H1 (cell line): ENCODE results near the gene HSD11B1. TPM values are rescaled to one million over a fixed set of nuclear protein-coding genes. Genes with fewer than 3 reads are reported as not detected.

Source experiments
- CTCF ChIA-PET: fragments of 300-600 bp; sonication (Branson Sonifier 250); formaldehyde crosslinking; loops from one replicate; lab custom pipeline; 2021; ENCODE audit not compliant: partially characterized antibody; lab: Charles Lee
- POLR2A ChIA-PET: fragments of 300-600 bp; sonication (Branson Sonifier 250); formaldehyde crosslinking; loops from one replicate; lab custom pipeline; 2021; ENCODE audit warnings: inconsistent platforms; ENCODE audit not compliant: partially characterized antibody; lab: Charles Lee
- DNase-seq, 2 experiments: peaks; one replicate each; pipeline versions ENCODE4 v3.0.0 to v3.0.0-alpha.2; 2010 to 2022; ENCODE audit warnings: low spot score in 2 of 2, low read depth in 1 of 2, mixed read lengths in 1 of 2
- FAIRE-seq: peaks from 2 replicates; lab custom pipeline; 2011; peaks lifted over from hg19 to GRCh38; lab: Jason Lieb, UNC
- H2AFZ ChIP-seq: 2 replicates; pipeline ENCODE4 v1.8.1; 2012; ENCODE audit warnings: low read length, inconsistent platforms
- H2AK5ac ChIP-seq: 2 replicates; pipeline ENCODE4 v1.6.1; 2013; ENCODE audit warnings: low read depth, low read length
- H2BK120ac ChIP-seq: replicated peaks from 2 replicates; pipeline ENCODE3; 2013; ENCODE audit warnings: low read depth, low read length, inconsistent platforms
- H2BK12ac ChIP-seq: 2 replicates; pipeline ENCODE4 v1.6.1; 2013; ENCODE audit warnings: low read depth, low read length
- H2BK15ac ChIP-seq: 2 replicates; pipeline ENCODE4 v1.6.1; 2013; ENCODE audit warnings: low read length
- H2BK20ac ChIP-seq: 2 replicates; pipeline ENCODE4 v1.6.1; 2013; ENCODE audit warnings: low read length
- H2BK5ac ChIP-seq: 2 replicates; pipeline ENCODE4 v1.6.1; 2013; ENCODE audit warnings: low read depth, low read length
- H3K14ac ChIP-seq: 2 replicates; pipeline ENCODE4 v1.6.1; 2013; ENCODE audit warnings: inconsistent platforms; ENCODE audit not compliant: insufficient read length
- H3K18ac ChIP-seq: 2 replicates; pipeline ENCODE4 v1.6.1; 2013; ENCODE audit warnings: low read length; ENCODE audit errors: extremely low read depth
- H3K23ac ChIP-seq: 2 replicates; pipeline ENCODE4 v1.6.1; 2013; ENCODE audit warnings: inconsistent platforms; ENCODE audit not compliant: insufficient read length
- H3K23me2 ChIP-seq: 2 replicates; pipeline ENCODE4 v1.6.1; 2013; ENCODE audit warnings: low read depth, low read length
- H3K27ac ChIP-seq: 2 replicates; pipeline ENCODE4 v1.6.1; 2011; ENCODE audit warnings: low read depth, low read length, inconsistent platforms
- H3K27me3 ChIP-seq, 4 experiments: replicated peaks in 1 of 4; 1 replicate in 1 of 4; 2 replicates in 3 of 4; pipeline versions ENCODE4 v1.6.1 to v1.8.1; 2011 to 2013; ENCODE audit warnings: low read length in 3 of 4, mild to moderate bottlenecking in 3 of 4, inconsistent platforms in 2 of 4, mixed read lengths in 2 of 4, moderate library complexity in 1 of 4; ENCODE audit not compliant: control insufficient read depth in 3 of 4, insufficient read depth in 3 of 4; ENCODE audit errors: extremely low read depth in 1 of 4
- H3K36me3 ChIP-seq, 4 experiments: 2 replicates each; pipeline versions ENCODE4 v1.6.1 to v1.8.1; 2011 to 2013; ENCODE audit warnings: mild to moderate bottlenecking in 4 of 4, low read length in 3 of 4, moderate library complexity in 2 of 4, control low read depth in 1 of 4, inconsistent platforms in 1 of 4; ENCODE audit not compliant: insufficient read depth in 4 of 4, control insufficient read depth in 2 of 4
- H3K4ac ChIP-seq: replicated peaks from 2 replicates; pipeline ENCODE3; 2013; ENCODE audit warnings: low read length, low read depth, mixed read lengths, inconsistent platforms; ENCODE audit not compliant: insufficient read length
- H3K4me1 ChIP-seq, 4 experiments: replicated peaks in 1 of 4; 1 replicate in 1 of 4; 2 replicates in 3 of 4; pipeline versions ENCODE4 v1.6.1 to v1.8.1; 2011 to 2013; ENCODE audit warnings: low read length in 3 of 4, inconsistent platforms in 2 of 4, mixed read lengths in 1 of 4; ENCODE audit not compliant: insufficient read depth in 4 of 4, control insufficient read depth in 3 of 4
- H3K4me2 ChIP-seq, 2 experiments: 2 replicates each; pipeline versions ENCODE4 v1.6.1 to v1.8.1; 2011 to 2013; ENCODE audit warnings: low read depth in 2 of 2, low read length in 2 of 2, control low read depth in 1 of 2, inconsistent platforms in 1 of 2, mild to moderate bottlenecking in 1 of 2; ENCODE audit not compliant: insufficient read depth in 1 of 2
- H3K4me3 ChIP-seq, 4 experiments: fragments of 200-600, 300-600 bp in 1 of 4; sonication (generic), shearing (Covaris generic), sonication (Bioruptor Twin) in 1 of 4; 2 replicates each; pipeline versions ENCODE4 v1.5.1 to v1.8.1; 2011 to 2016; ENCODE audit warnings: low read length in 4 of 4, low read depth in 3 of 4, control low read depth in 2 of 4, inconsistent platforms in 2 of 4, mild to moderate bottlenecking in 2 of 4, mixed read lengths in 1 of 4, moderate library complexity in 1 of 4; ENCODE audit not compliant: insufficient read depth in 2 of 4; ENCODE audit errors: extremely low read depth in 1 of 4
- H3K56ac ChIP-seq: replicated peaks from 2 replicates; pipeline ENCODE3; 2013; ENCODE audit warnings: low read depth, mild to moderate bottlenecking, mixed read lengths, low read length, inconsistent platforms; ENCODE audit not compliant: insufficient read length
- H3K79me1 ChIP-seq: 2 replicates; pipeline ENCODE4 v1.6.1; 2013; ENCODE audit warnings: low read depth, low read length, control low read depth
- H3K79me2 ChIP-seq, 2 experiments: 2 replicates each; pipeline versions ENCODE4 v1.6.1 to v1.8.1; 2012 to 2013; ENCODE audit warnings: low read length in 2 of 2, mild to moderate bottlenecking in 2 of 2, inconsistent platforms in 1 of 2; ENCODE audit not compliant: insufficient read depth in 2 of 2, control insufficient read depth in 1 of 2
- H3K9ac ChIP-seq, 4 experiments: replicated peaks in 1 of 4; 1 replicate in 1 of 4; 2 replicates in 3 of 4; pipeline versions ENCODE4 v1.6.1 to v1.8.1; 2011 to 2013; ENCODE audit warnings: low read depth in 3 of 4, low read length in 3 of 4, control low read depth in 2 of 4, mild to moderate bottlenecking in 2 of 4, moderate library complexity in 2 of 4, inconsistent platforms in 1 of 4; ENCODE audit errors: extremely low read depth in 1 of 4
- H3K9me3 ChIP-seq, 2 experiments: 2 replicates each; pipeline versions ENCODE4 v1.6.1 to v1.8.1; 2012 to 2013; ENCODE audit warnings: mild to moderate bottlenecking in 2 of 2, moderate library complexity in 2 of 2, control low read depth in 1 of 2, inconsistent platforms in 1 of 2, low read depth in 1 of 2, low read length in 1 of 2, mixed read lengths in 1 of 2; ENCODE audit not compliant: insufficient read depth in 2 of 2
- H4K20me1 ChIP-seq, 2 experiments: replicated peaks in 1 of 2; 2 replicates each; pipeline versions ENCODE3 to v1.8.1; 2011 to 2013; ENCODE audit warnings: inconsistent platforms in 2 of 2, low read length in 2 of 2, mild to moderate bottlenecking in 1 of 2; ENCODE audit not compliant: insufficient read depth in 2 of 2, control insufficient read depth in 1 of 2
- H4K5ac ChIP-seq: 2 replicates; pipeline ENCODE4 v1.6.1; 2013; ENCODE audit warnings: low read length, low read depth, mixed read lengths, inconsistent platforms; ENCODE audit not compliant: insufficient read length
- H4K8ac ChIP-seq: 2 replicates; pipeline ENCODE4 v1.8.0; 2013; ENCODE audit warnings: mild to moderate bottlenecking, moderate library complexity, low read length, inconsistent platforms; ENCODE audit not compliant: insufficient read depth; ENCODE audit errors: extremely low read depth
- H4K91ac ChIP-seq: replicated peaks from 2 replicates; pipeline ENCODE3; 2013; ENCODE audit warnings: low read length, mixed read lengths, inconsistent platforms; ENCODE audit not compliant: insufficient read length
- BRCA1 ChIP-seq: IDR thresholded peaks from 2 replicates; pipeline ENCODE4 v1.6.1; 2012; ENCODE audit warnings: low read depth, low read length, improper control_type of control experiment
- CREB1 ChIP-seq: IDR thresholded peaks from 2 replicates; pipeline ENCODE4 v1.6.1; 2012; ENCODE audit warnings: inconsistent platforms
- FOSL1 ChIP-seq: IDR thresholded peaks from 2 replicates; pipeline ENCODE4 v1.6.1; 2011; ENCODE audit warnings: mild to moderate bottlenecking, low read depth, low read length, moderate library complexity; ENCODE audit not compliant: insufficient read depth
- RAD21 ChIP-seq, 2 experiments: IDR thresholded peaks in 1 of 2; conservative IDR thresholded peaks in 1 of 2; 2 replicates each; pipeline ENCODE4 v1.6.1; 2011; ENCODE audit warnings: low read depth in 2 of 2, low read length in 2 of 2, improper control_type of control experiment in 1 of 2, inconsistent platforms in 1 of 2, mild to moderate bottlenecking in 1 of 2, moderate library complexity in 1 of 2
- SP4 ChIP-seq: IDR thresholded peaks from 2 replicates; pipeline ENCODE4 v1.6.1; 2012; ENCODE audit warnings: low read length, inconsistent platforms
- TBP ChIP-seq: IDR thresholded peaks from 2 replicates; pipeline ENCODE4 v1.6.1; 2011; ENCODE audit warnings: low read depth, low read length, improper control_type of control experiment
- TEAD4 ChIP-seq: IDR thresholded peaks from 2 replicates; pipeline ENCODE4 v1.6.1; 2012; ENCODE audit warnings: low read depth, low read length, inconsistent platforms, mixed read lengths
- polyA plus RNA-seq, 7 experiments: library from polyadenylated mRNA; depleted of rRNA in 3 of 7; stranded (reverse) in 5 of 7; unstranded in 2 of 7; fragments of >200 nt in 5 of 7; fragments of 200-250 nt in 2 of 7; gene quantifications; 1 replicate in 5 of 7; 2 replicates in 1 of 7; 4 replicates in 1 of 7; pipeline versions ENCODE4 v1.2.1 to v1.2.3, GENCODE V29; 2011 to 2013; ENCODE audit warnings: missing spikeins in 2 of 7, mixed read lengths in 2 of 7
- total RNA-seq: library from RNA; stranded (reverse); fragmentation: NEBNext Ultra II Directional; extraction: Animal tissue kit (Norgen Biotek cat#: 25700); gene quantifications from 2 replicates; pipeline ENCODE4 v1.2.1, GENCODE V29; 2021
- TF ChIP-seq, protein P1 (sequence below): IDR thresholded peaks from 2 replicates; pipeline ENCODE4 v1.6.1; 2012; ENCODE audit warnings: inconsistent platforms

Gene HSD11B1
- total and polyA plus RNA-seq, 2 of the 8 experiments (the other 6 are each of a cell fraction or from before 2014, with no cell fraction given): not detected

DNA sequence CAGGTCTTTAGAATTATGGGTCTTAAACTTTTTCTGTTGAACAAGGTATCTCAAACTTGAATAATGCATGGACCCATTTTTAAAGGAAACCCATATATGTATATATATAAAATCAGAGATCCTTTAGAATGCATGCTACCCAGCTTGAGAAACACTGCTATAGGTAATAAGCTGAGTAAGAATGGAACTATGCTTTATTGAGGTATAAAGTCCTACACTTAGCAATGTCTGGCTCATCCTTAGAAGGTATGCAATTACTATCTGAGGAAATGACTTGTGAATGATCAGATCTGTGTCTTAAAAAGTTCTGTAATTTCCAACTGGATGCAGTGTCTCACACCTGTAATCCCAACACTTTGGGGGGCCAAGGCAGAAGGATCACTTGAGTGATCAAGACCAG is 62.5 kb downstream of the HSD11B1 start:
- H3K4me2 ChIP-seq: no peak overlapping the region
- CTCF ChIA-PET: interaction anchor here (0.6 to 3.1 kb wide), 6 partner anchors 9 to 204 kb away, joined by 3 to 14 read pairs (median 4); partner anchors contain the start of gene C1orf74
- no peak overlapping the region for H4K91ac ChIP-seq
- no peak overlapping the region for H2BK5ac ChIP-seq
- no peaks in the 10 kb centered on the region for H3K79me1 ChIP-seq
- no peaks in the 10 kb centered on the region; a peak in 1 of 8 replicates for H3K36me3 ChIP-seq
- H3K9me3 ChIP-seq: peaks cover 5 to 8% of the 10 kb centered on the region in 2 experiments; a peak in 2 of 4 replicates
- no peak overlapping the region for H2BK120ac ChIP-seq
- no peak overlapping the region for H2BK20ac ChIP-seq
- no peak for TF ChIP-seq FOSL1
- TF ChIP-seq BRCA1: no peak
- no peak for TF ChIP-seq TBP
- TF ChIP-seq, protein P1, sequence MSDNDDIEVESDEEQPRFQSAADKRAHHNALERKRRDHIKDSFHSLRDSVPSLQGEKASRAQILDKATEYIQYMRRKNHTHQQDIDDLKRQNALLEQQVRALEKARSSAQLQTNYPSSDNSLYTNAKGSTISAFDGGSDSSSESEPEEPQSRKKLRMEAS: no peak
- TF ChIP-seq CREB1: no peak
- no peak for TF ChIP-seq RAD21 (IDR thresholded peaks at IDR 0.05 in 1 of 2, conservative IDR thresholded peaks at IDR 0.05 in 1 of 2; ENCODE audit: low read depth in 2 of 2, low read length in 2 of 2)
- TF ChIP-seq SP4: no peak
- no peak for TF ChIP-seq TEAD4
- POLR2A ChIA-PET: no interaction called here
- peaks cover 13% of the 10 kb centered on the region; the same call in 1 of the 2 replicates for H3K23me2 ChIP-seq
- no peak overlapping the region for H4K8ac ChIP-seq
- no peak overlapping the region for H2BK15ac ChIP-seq
- no peak overlapping the region for H3K23ac ChIP-seq
- H3K27ac ChIP-seq: no peak overlapping the region
- no peak overlapping the region for H3K56ac ChIP-seq
- H4K5ac ChIP-seq: no peak overlapping the region
- peaks cover 0 to 11% of the 10 kb centered on the region in 2 experiments for H4K20me1 ChIP-seq
- no peak overlapping the region for H3K18ac ChIP-seq
- no peak overlapping the region for H3K9ac ChIP-seq
- no peaks in the 10 kb centered on the region for H3K79me2 ChIP-seq
- H3K4me3 ChIP-seq: no peak overlapping the region
- DNase-seq (no peak), FAIRE-seq (no peak)
- no peaks in the 10 kb centered on the region; a peak in 1 of 7 replicates for H3K4me1 ChIP-seq
- no peak overlapping the region for H3K14ac ChIP-seq
- H3K4ac ChIP-seq: no peak overlapping the region
- no peak overlapping the region for H2BK12ac ChIP-seq
- H2AFZ ChIP-seq: no peak overlapping the region
- no peak overlapping the region for H2AK5ac ChIP-seq
- H3K27me3 ChIP-seq: peaks cover 0 to 2% (median 0%) of the 10 kb centered on the region in 4 experiments; a peak in 2 of 7 replicates
